CD4-positive, alpha-beta T cell (primary cell): ENCODE measurements around the gene SECISBP2L. TPM values are rescaled to one million over a fixed set of nuclear protein-coding genes. Genes with fewer than 3 reads are reported as not detected.

Source experiments
- ATAC-seq: fragments of 200-7000 bp; cut with Tn5 transposase; one replicate; pipeline ENCODE4 v1.10.0; 2022; ENCODE audit warnings: mild to moderate bottlenecking; ENCODE audit not compliant: poor library complexity
- CTCF ChIA-PET: fragments of 350-600 bp; sonication (Branson Sonifier 250); formaldehyde crosslinking; loops from one replicate; lab custom pipeline; 2021; ENCODE audit warnings: antibody characterized with exemption, inconsistent platforms; lab: Charles Lee
- POLR2A ChIA-PET: fragments of 350-600 bp; sonication (Branson Sonifier 250); formaldehyde crosslinking; loops from one replicate; lab custom pipeline; 2021; ENCODE audit warnings: antibody characterized with exemption, inconsistent platforms; lab: Charles Lee
- DNase-seq, 14 experiments: peaks; one replicate each; pipeline ENCODE4 v3.0.0-alpha.2; 2013 to 2020; ENCODE audit warnings: mixed read lengths in 2 of 14
- H3K27ac ChIP-seq, 2 donors: one replicate each; pipeline versions ENCODE4 v1.5.1 to v1.7.0; 2013; ENCODE audit warnings: low read length in 2 of 2, low read depth in 1 of 2, mild to moderate bottlenecking in 1 of 2
- H3K27me3 ChIP-seq, 2 experiments: 1 replicate in 1 of 2; 2 replicates in 1 of 2; pipeline versions ENCODE4 v1.6.1 to v1.7.0; 2013; ENCODE audit warnings: low read length in 2 of 2, control low read depth in 1 of 2, mild to moderate bottlenecking in 1 of 2, moderate library complexity in 1 of 2; ENCODE audit not compliant: insufficient read depth in 2 of 2, control insufficient read depth in 1 of 2
- H3K36me3 ChIP-seq: one replicate; pipeline ENCODE4 v1.6.1; 2013; ENCODE audit warnings: low read length, control low read depth; ENCODE audit not compliant: insufficient read depth
- H3K4me1 ChIP-seq: one replicate; pipeline ENCODE4 v1.6.1; 2013; ENCODE audit warnings: low read length, control low read depth; ENCODE audit not compliant: insufficient read depth
- H3K4me3 ChIP-seq: one replicate; pipeline ENCODE4 v1.5.1; 2013; ENCODE audit warnings: mild to moderate bottlenecking, low read length, moderate library complexity
- H3K9me3 ChIP-seq, 2 experiments: 1 replicate in 1 of 2; 2 replicates in 1 of 2; pipeline versions ENCODE4 v1.6.1 to v1.7.0; 2013; ENCODE audit warnings: low read length in 2 of 2, mild to moderate bottlenecking in 2 of 2, control low read depth in 1 of 2, moderate library complexity in 1 of 2; ENCODE audit not compliant: control insufficient read depth in 1 of 2, insufficient read depth in 1 of 2
- H3K27ac Mint-ChIP-seq: one replicate; pipeline ENCODE4 v1.8.0; 2020; ENCODE audit warnings: mixed read lengths
- H3K27me3 Mint-ChIP-seq: one replicate; pipeline ENCODE4 v1.8.0; 2021; ENCODE audit warnings: mixed read lengths
- H3K36me3 Mint-ChIP-seq: one replicate; pipeline ENCODE4 v1.8.0; 2021; ENCODE audit warnings: low read depth, mixed read lengths
- H3K4me1 Mint-ChIP-seq: one replicate; pipeline ENCODE4 v1.8.0; 2021; ENCODE audit warnings: low read depth, mixed read lengths
- H3K4me3 Mint-ChIP-seq: one replicate; pipeline ENCODE4 v1.8.0; 2020; ENCODE audit warnings: mild to moderate bottlenecking, mixed read lengths
- H3K9me3 Mint-ChIP-seq: one replicate; pipeline ENCODE4 v1.8.0; 2020; ENCODE audit warnings: mixed read lengths
- intact Hi-C, 2 experiments: fragments of 100-400 bp; cut with DNase I in 1 of 2; cut with micrococcal nuclease in 1 of 2; formaldehyde crosslinking; loops; one replicate each; pipeline versions ENCODE4 v1.15.1 to v1.9.0; 2023 to 2025; cut with DNase I, micrococcal nuclease
- total RNA-seq, 174 experiments: library from RNA in 2 of 174; stranded (reverse) in 2 of 174; gene quantifications; one replicate each; pipeline ENCODE4 v1.2.3 and lab custom pipeline; 2021 to 2026
- TF ChIP-seq, protein P1 (sequence below): fragments of 200-600 bp; IDR thresholded peaks from one replicate; pipeline ENCODE4 v1.8.0; 2022; ENCODE audit warnings: antibody characterized with exemption, mild to moderate bottlenecking

SECISBP2L gene
- total RNA-seq, 2 experiments from 2014 or later = 55.9 to 56.0 TPM

DNA sequence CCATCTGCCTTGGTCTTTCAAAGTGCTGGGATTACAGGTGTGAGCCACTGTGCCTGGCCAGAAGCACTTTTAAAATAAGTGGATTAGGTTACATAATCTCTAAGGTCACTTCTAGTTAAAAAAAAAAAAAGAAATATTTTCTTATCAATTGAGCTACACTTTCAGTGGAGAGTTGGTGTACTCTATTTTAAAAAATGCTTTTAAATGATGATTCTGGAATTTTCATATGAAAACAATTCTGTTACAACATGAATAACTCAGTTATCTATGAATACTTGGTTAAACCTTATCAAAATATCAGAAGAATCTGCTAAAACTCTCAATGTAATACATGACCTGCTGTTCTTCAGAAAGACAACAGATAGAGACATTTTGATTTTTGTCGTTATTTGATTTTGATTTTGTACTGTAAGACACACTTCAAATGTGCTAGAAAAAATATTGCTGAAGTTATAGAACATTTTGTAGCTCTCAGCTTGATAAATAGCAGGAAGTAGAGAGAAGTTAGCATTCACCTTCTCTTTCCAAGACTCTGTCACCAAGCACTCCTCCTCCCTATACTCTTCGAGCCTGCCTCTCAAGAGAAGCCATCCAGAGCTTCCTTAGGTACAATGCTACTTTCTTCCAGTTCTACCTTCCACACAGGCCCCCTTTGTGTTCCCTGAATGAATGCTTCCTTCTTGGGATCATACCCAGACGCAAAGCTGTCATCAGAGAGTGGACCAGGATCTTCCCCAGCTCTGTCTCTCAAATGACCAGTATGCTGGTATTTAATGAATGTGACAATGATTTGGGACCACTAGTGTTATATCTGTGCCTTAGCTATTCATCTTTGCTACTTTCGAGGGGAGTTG is 47.2 kb upstream of the SECISBP2L start:
- ChIA-PET POLR2A (interaction anchor here (0.5 kb wide), 1 partner anchor 43 kb away, joined by 3 read pairs; no protein-coding TSS in a partner anchor), CTCF (no interaction called here)
- Mint-ChIP-seq H3K36me3 (no peaks in the 10 kb centered on the region), H3K9me3 (no peaks in the 10 kb centered on the region), H3K4me3 (no peak overlapping the region), H3K27me3 (no peaks in the 10 kb centered on the region), H3K27ac (no peak overlapping the region), H3K4me1 (no peaks in the 10 kb centered on the region)
- intact Hi-C loops = no loop called here
- Histone ChIP-seq H3K27ac (no peak overlapping the region), H3K36me3 (no peaks in the 10 kb centered on the region), H3K4me1 (no peaks in the 10 kb centered on the region), H3K4me3 (no peak overlapping the region), H3K9me3 (no peaks in the 10 kb centered on the region), H3K27me3 (no peaks in the 10 kb centered on the region)
- TF ChIP-seq, protein P1, sequence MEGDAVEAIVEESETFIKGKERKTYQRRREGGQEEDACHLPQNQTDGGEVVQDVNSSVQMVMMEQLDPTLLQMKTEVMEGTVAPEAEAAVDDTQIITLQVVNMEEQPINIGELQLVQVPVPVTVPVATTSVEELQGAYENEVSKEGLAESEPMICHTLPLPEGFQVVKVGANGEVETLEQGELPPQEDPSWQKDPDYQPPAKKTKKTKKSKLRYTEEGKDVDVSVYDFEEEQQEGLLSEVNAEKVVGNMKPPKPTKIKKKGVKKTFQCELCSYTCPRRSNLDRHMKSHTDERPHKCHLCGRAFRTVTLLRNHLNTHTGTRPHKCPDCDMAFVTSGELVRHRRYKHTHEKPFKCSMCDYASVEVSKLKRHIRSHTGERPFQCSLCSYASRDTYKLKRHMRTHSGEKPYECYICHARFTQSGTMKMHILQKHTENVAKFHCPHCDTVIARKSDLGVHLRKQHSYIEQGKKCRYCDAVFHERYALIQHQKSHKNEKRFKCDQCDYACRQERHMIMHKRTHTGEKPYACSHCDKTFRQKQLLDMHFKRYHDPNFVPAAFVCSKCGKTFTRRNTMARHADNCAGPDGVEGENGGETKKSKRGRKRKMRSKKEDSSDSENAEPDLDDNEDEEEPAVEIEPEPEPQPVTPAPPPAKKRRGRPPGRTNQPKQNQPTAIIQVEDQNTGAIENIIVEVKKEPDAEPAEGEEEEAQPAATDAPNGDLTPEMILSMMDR = no peak
- DNase-seq (no peak), ATAC-seq (no peak)

DNA sequence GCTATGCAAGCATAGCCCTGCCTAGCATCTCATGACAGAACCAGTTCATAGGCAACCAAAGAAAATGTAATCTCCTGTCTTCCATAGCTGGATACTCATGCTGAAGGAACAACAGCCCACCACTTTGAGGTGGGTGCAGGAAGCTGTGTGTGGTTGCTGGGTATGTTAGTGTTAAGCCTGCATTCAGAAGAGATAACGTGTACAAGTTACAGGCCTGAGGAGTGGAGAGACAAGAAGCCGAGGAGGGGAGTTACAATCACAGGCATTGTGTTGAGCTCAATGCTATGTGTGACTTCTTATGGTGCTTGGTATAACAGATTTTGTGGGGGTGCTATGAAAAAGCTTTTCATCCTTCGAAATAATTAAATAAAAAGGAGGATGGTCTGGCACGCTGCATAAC is 42.8 kb upstream of the SECISBP2L start:
- H3K9me3 ChIP-seq = no peaks in the 10 kb centered on the region
- intact Hi-C loops = loop anchor here in 1 of 2 experiments (1.0 kb wide), 1 partner anchor 20 kb away; no protein-coding TSS in a partner anchor
- H3K4me1 ChIP-seq = no peaks in the 10 kb centered on the region
- no peak overlapping the region for H3K27ac ChIP-seq
- ChIA-PET POLR2A (no interaction called here), CTCF (no interaction called here)
- Mint-ChIP-seq H3K4me1 (no peaks in the 10 kb centered on the region), H3K9me3 (no peaks in the 10 kb centered on the region), H3K36me3 (no peaks in the 10 kb centered on the region), H3K27me3 (no peaks in the 10 kb centered on the region), H3K4me3 (no peak overlapping the region), H3K27ac (no peak overlapping the region)
- DNase-seq = no peak
- TF ChIP-seq, protein P1 = no peak
- H3K4me3 ChIP-seq = no peak overlapping the region
- ATAC-seq = no peak
- H3K27me3 ChIP-seq = no peaks in the 10 kb centered on the region
- no peaks in the 10 kb centered on the region for H3K36me3 ChIP-seq

DNA sequence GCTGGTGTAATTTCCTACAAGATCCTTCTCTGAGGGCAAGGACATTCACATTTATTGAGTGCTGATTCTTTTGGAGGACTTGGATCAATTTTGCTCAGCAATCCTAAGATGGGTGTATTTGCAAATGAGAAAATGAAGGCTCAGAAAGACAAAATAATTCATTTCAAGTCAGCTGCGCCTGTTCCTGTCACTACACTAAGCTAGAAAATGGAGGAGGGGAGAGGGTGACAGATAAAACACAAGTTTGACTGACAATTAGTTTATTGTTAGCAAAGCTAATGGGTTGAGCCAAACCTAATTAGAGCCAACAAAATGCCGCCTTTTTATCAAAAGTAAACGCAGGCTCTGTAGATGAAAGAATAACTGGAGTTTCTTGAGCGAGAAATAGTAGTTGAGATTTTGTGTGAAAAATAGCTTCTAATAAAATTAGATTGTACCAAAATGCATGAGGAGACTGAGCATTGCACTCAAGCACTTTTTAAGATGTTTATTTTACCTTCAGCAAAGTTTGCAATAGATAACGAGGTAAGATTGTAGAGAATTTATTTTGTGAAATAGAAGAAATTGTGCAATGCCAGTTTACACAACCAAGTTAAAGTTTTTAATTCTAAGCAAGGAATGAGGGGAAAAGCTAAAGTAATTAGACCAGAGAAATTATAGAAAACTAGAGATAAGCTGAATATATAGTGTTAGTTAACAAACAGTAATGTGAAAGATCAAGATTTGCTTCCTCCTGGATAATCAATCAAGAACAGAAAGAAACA is 39.6 kb upstream of the SECISBP2L start:
- TF ChIP-seq, protein P1 = no peak
- H3K4me1 ChIP-seq = no peaks in the 10 kb centered on the region
- no peak overlapping the region for H3K27ac ChIP-seq
- Mint-ChIP-seq H3K27ac (no peak overlapping the region), H3K36me3 (no peaks in the 10 kb centered on the region), H3K4me1 (no peaks in the 10 kb centered on the region), H3K4me3 (no peak overlapping the region), H3K27me3 (no peaks in the 10 kb centered on the region), H3K9me3 (no peaks in the 10 kb centered on the region)
- H3K36me3 ChIP-seq = no peaks in the 10 kb centered on the region
- DNase-seq (no peak), ATAC-seq (no peak)
- ChIA-PET POLR2A (no interaction called here), CTCF (no interaction called here)
- no peaks in the 10 kb centered on the region for H3K9me3 ChIP-seq
- no peak overlapping the region for H3K4me3 ChIP-seq
- H3K27me3 ChIP-seq = no peaks in the 10 kb centered on the region
- intact Hi-C loops = no loop called here
